Psoas muscle (tissue), 8 donors: ENCODE data around the gene COPS7B. TPM values are rescaled to one million over a fixed set of nuclear protein-coding genes. Genes with fewer than 3 reads are reported as not detected.

ENCODE experiments used
- ATAC-seq, 4 donors: fragments of 200-7000 bp; cut with Tn5 transposase; one replicate each; pipeline ENCODE4 v1.9.1; 2020; ENCODE audit warnings: moderate library complexity in 3 of 4, mild to moderate bottlenecking in 2 of 4
- DNase-seq, 2 donors: peaks; one replicate each; pipeline ENCODE4 v3.0.0-alpha.2; 2020
- H3K27ac ChIP-seq: fragments of 200-600 bp; one replicate; pipeline ENCODE4 v1.8.0; 2022
- H3K27me3 ChIP-seq, 3 donors: fragments of 200-600 bp in 1 of 3; one replicate each; pipeline versions ENCODE4 v1.6.1 to v1.8.0; 2013 to 2022; ENCODE audit warnings: low read length in 2 of 3, mild to moderate bottlenecking in 2 of 3, moderate library complexity in 1 of 3; ENCODE audit not compliant: insufficient read depth in 3 of 3
- H3K36me3 ChIP-seq, 2 donors: fragments of 200-600 bp in 1 of 2; one replicate each; pipeline versions ENCODE4 v1.6.1 to v1.8.0; 2013 to 2022; ENCODE audit warnings: low read depth in 1 of 2, mild to moderate bottlenecking in 1 of 2, moderate library complexity in 1 of 2; ENCODE audit not compliant: insufficient read depth in 1 of 2
- H3K4me1 ChIP-seq: fragments of 200-600 bp; one replicate; pipeline ENCODE4 v1.8.0; 2022
- H3K4me3 ChIP-seq: fragments of 200-600 bp; one replicate; pipeline ENCODE4 v1.8.0; 2022; ENCODE audit warnings: mild to moderate bottlenecking
- H3K9me3 ChIP-seq: fragments of 200-600 bp; one replicate; pipeline ENCODE4 v1.8.0; 2022
- WGBS, 3 donors: extraction: QIAGEN DNeasy Blood & Tissue Kit; methylation state at CpG; one replicate each; pipeline versions ENCODE4 v1.1.6 to v1.1.7; 2013; 5-methylcytosine and 5-hydroxymethylcytosine counted together
- intact Hi-C, 2 donors: fragments of 100-400 bp; cut with DNase I; formaldehyde crosslinking; loops; one replicate each; pipeline versions ENCODE4 v1.11.0 to v1.14.2; 2022
- polyA plus RNA-seq, 3 donors: library from polyadenylated mRNA; stranded (reverse); fragments of 200-250 nt; gene quantifications; one replicate each; pipeline ENCODE4 v1.2.3, GENCODE V29; 2013
- total RNA-seq, 4 donors: library from RNA; stranded (reverse); fragmentation: NEBNext Ultra II Directional in 2 of 4; extraction: Animal tissue kit (Norgen Biotek cat#: 25700) in 2 of 4; gene quantifications; one replicate each; pipeline versions ENCODE4 v1.2.1 to v1.2.4, GENCODE V29; 2021 to 2023
- TF ChIP-seq, protein P1 (sequence below): fragments of 200-600 bp; IDR thresholded peaks from one replicate; pipeline ENCODE4 v1.8.0; 2022; ENCODE audit warnings: antibody characterized with exemption
- donor health status: healthy with polysubstance abuse.
- donor health status: DM: no; HTN: no; CAD: no; lungs with moderate emphysema.
- donor health status: Bipolar disorder and iron deficiency.
- donor health status: healthy.
- donor health status: DM: yes; HTN: yes; CAD: no.
- donor health status: DM: no; HTN: no; CAD: no.
- donor health status: DM: no; HTN: no; CAD: no.
- donor health status: DM: yes; HTN: yes; CAD: no.

The COPS7B gene
- total and polyA plus RNA-seq, 7 donors, result 16.5 to 27.8 (median 18.1) TPM

DNA sequence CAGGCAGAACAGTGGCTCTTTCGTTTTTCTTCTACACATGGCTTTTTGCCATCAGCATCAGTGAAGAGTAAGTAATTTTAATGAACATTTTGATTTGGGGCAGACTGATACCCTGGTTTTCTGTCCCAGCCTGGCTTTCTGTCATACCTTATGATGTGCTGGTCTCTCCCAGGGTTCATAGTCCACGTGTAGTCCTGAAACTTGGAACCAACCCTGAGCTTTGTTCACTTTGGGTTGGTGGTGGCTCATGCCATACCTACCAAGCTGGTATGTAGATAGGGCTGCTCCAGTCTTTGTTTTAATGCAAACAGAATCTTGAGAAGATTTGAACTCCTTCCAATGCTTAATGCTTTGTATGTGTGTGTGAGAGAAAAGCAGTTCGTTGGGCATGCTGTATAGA, 4.9 kb downstream of the COPS7B start:
- Histone ChIP-seq H3K27ac (no peak overlapping the region), H3K4me1 (peaks cover 21% of the 10 kb centered on the region), H3K27me3 (no peaks in the 10 kb centered on the region), H3K4me3 (no peak overlapping the region), H3K9me3 (no peaks in the 10 kb centered on the region), H3K36me3 (peaks cover 3 to 77% of the 10 kb centered on the region in 2 donors)
- WGBS, 3 donors, result 68 to 80% (median 73%) methylated on average over 3 of the region's 3 CpGs
- TF ChIP-seq, protein P1, sequence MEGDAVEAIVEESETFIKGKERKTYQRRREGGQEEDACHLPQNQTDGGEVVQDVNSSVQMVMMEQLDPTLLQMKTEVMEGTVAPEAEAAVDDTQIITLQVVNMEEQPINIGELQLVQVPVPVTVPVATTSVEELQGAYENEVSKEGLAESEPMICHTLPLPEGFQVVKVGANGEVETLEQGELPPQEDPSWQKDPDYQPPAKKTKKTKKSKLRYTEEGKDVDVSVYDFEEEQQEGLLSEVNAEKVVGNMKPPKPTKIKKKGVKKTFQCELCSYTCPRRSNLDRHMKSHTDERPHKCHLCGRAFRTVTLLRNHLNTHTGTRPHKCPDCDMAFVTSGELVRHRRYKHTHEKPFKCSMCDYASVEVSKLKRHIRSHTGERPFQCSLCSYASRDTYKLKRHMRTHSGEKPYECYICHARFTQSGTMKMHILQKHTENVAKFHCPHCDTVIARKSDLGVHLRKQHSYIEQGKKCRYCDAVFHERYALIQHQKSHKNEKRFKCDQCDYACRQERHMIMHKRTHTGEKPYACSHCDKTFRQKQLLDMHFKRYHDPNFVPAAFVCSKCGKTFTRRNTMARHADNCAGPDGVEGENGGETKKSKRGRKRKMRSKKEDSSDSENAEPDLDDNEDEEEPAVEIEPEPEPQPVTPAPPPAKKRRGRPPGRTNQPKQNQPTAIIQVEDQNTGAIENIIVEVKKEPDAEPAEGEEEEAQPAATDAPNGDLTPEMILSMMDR, result no peak
- DNase-seq (no peak), ATAC-seq (no peak)
- intact Hi-C loops, result no loop called here

DNA sequence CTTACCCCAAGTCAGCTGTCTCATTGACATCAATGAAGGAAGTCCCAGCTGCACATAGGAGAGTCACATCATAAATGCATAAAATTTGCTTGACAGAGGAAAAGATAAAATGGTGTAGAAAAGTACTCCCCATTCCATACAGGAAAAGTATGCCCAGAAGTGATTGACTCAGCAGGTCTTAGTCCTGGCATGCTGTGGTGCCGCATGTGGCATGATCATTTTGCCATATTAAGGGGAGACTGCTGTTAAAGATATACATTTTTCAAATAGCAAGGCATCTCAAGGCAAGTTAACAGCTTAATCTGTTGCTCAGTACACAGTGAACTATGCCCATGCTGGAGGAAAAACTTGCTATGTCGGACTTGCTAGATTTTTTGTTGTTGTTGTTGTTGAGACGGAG, 8.1 kb downstream of the COPS7B start:
- TF ChIP-seq, protein P1, result no peak
- intact Hi-C loops, result no loop called here
- H3K36me3 ChIP-seq, result peaks cover 3 to 95% of the 10 kb centered on the region in 2 donors
- H3K9me3 ChIP-seq, result no peaks in the 10 kb centered on the region
- no peak for DNase-seq
- no peak overlapping the region for H3K4me3 ChIP-seq
- no peaks in the 10 kb centered on the region for H3K4me1 ChIP-seq
- ATAC-seq, result no peak
- no peak overlapping the region for H3K27ac ChIP-seq
- WGBS, 3 donors, result 92 to 94% (median 93%) methylated on average over 3 of the region's 3 CpGs
- no peaks in the 10 kb centered on the region for H3K27me3 ChIP-seq

DNA sequence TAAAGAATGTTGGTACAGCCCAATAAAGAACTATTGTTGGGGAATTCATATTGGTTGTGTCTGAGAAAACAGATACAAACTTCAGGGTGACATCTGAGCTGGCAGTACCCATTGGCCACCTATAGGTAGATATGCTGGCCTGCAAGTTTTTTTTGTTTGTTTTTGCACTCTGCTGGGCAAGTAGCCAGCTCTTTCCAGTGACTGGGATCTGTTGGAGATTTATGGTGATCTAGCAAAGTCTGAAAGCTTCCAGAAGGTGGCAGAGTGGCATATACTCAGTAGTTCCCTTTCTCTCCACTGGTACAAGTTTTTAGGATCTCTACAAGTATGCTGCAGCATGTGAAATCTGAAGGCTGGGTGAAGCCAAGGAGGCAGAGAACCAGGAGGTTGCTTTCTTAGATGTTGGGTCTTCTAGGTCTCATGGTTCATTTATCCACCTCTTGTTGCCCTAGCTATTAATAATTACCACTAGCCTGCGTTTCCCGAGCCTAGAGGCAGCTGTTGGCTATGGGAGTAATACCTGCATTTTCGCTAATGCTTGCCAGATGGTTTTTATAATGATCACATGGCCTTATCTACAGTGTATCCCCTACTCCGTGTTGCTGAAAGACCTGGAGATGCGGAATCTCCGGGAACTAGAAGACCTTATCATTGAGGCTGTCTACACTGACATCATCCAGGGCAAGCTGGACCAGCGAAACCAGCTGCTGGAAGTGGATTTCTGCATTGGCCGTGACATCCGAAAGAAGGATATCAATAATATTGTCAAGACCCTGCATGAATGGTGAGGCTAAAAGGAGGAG, 9.5 kb downstream of the COPS7B start:
- H3K27ac ChIP-seq, result no peak overlapping the region
- intact Hi-C loops, result no loop called here
- TF ChIP-seq, protein P1, result no peak
- WGBS, 3 donors, result 74 to 83% (median 81%) methylated on average over 9 of the region's 9 CpGs
- ATAC-seq, result peak in 2 of 4 donors; percentile 41 to 48
- H3K27me3 ChIP-seq, result no peaks in the 10 kb centered on the region
- no peak for DNase-seq
- no peak overlapping the region for H3K4me3 ChIP-seq
- peaks cover 3 to 97% of the 10 kb centered on the region in 2 donors for H3K36me3 ChIP-seq
- no peaks in the 10 kb centered on the region for H3K9me3 ChIP-seq
- no peaks in the 10 kb centered on the region for H3K4me1 ChIP-seq

DNA sequence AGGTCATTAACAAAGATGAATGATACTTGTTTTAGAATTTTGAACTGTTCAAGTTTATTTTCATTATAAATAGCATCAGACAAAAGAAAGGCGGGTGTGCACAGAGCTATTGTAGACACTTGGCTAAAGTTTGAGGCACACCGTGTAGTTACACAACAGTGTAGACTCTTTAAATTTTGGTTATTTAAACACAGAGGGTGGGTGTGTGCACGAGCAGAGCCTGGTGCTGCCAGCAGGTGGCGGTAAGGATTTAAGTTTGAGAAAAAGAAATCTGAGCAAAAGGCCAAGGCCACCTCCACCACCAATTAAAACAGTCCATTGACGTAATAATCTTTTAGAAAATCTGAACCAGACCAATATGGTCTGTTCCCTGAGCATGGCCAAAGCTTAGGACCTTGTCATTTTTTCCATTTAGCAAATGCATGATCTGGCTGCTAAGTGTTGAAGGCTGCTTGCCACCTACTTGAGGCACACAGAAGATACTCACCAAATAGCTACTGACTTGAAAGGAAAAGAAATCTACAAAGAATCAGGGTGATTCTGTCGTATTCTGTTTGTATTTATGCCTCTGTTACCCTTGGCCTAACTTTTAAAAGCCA, 14.3 kb downstream of the COPS7B start:
- H3K36me3 ChIP-seq, result peaks cover 13 to 86% of the 10 kb centered on the region in 2 donors
- ATAC-seq, result peak in 2 of 4 donors; percentile 48 to 62
- WGBS, 3 donors, result 54 to 61% (median 57%) methylated on average over 6 of the region's 6 CpGs
- no peaks in the 10 kb centered on the region for H3K4me1 ChIP-seq
- no peaks in the 10 kb centered on the region for H3K9me3 ChIP-seq
- DNase-seq, result peak in 1 of 2 donors; percentile 30
- H3K27me3 ChIP-seq, result no peaks in the 10 kb centered on the region
- TF ChIP-seq, protein P1, result peak; percentile 51
- intact Hi-C loops, result no loop called here
- H3K27ac ChIP-seq, result no peak overlapping the region
- no peak overlapping the region for H3K4me3 ChIP-seq
